MM.1S (cell line): Measurements from ENCODE around the gene GASK1A.

Experiments
- DNase-seq: peaks from one replicate; pipeline ENCODE4 v3.0.0-alpha.2; 2015
- H2AFZ ChIP-seq: fragments of 300-600 bp; sonication (generic); 2 replicates; pipeline ENCODE4 v1.6.0; 2016; ENCODE audit warnings: antibody characterized with exemption, low read length
- H3F3A ChIP-seq: fragments of 300-600 bp; sonication (generic); 2 replicates; pipeline ENCODE4 v1.6.1; 2016; ENCODE audit warnings: mild to moderate bottlenecking, antibody characterized with exemption, low read length, moderate library complexity, mixed read lengths; ENCODE audit not compliant: insufficient read depth
- H3K27ac ChIP-seq: fragments of 300-600 bp; sonication (generic); 2 replicates; pipeline ENCODE4 v1.5.1; 2016; ENCODE audit warnings: mild to moderate bottlenecking, low read length
- H3K27me3 ChIP-seq: fragments of 300-600 bp; sonication (generic); replicated peaks from 2 replicates; pipeline ENCODE4 v1.6.0; 2016; ENCODE audit warnings: low read length; ENCODE audit not compliant: insufficient read depth
- H3K36me3 ChIP-seq: fragments of 300-600 bp; sonication (generic); replicated peaks from 2 replicates; pipeline ENCODE4 v1.6.1; 2016; ENCODE audit warnings: mild to moderate bottlenecking, low read length, mixed read lengths; ENCODE audit not compliant: insufficient read depth
- H3K4me1 ChIP-seq: fragments of 300-600 bp; sonication (generic); 2 replicates; pipeline ENCODE4 v1.6.1; 2016; ENCODE audit warnings: low read length, mixed read lengths
- H3K4me2 ChIP-seq: fragments of 300-600 bp; sonication (generic); 2 replicates; pipeline ENCODE4 v1.6.0; 2016; ENCODE audit warnings: low read depth, low read length
- H3K4me3 ChIP-seq: fragments of 300-600 bp; sonication (generic); 2 replicates; pipeline ENCODE4 v1.5.1; 2016; ENCODE audit warnings: low read length, mixed read lengths
- H3K79me2 ChIP-seq: fragments of 300-600 bp; sonication (generic); 2 replicates; pipeline ENCODE4 v1.6.1; 2016; ENCODE audit warnings: mixed run types, low read length, mixed read lengths
- H3K9ac ChIP-seq: fragments of 300-600 bp; sonication (generic); 2 replicates; pipeline ENCODE4 v1.6.1; 2016; ENCODE audit warnings: low read length, mixed read lengths
- H3K9me2 ChIP-seq: fragments of 300-600 bp; sonication (generic); replicated peaks from 2 replicates; pipeline ENCODE4 v1.6.1; 2016; ENCODE audit warnings: mild to moderate bottlenecking, low read length, mixed read lengths; ENCODE audit not compliant: insufficient read depth
- H3K9me3 ChIP-seq: fragments of 300-600 bp; sonication (generic); replicated peaks from 2 replicates; pipeline ENCODE4 v1.6.1; 2016; ENCODE audit warnings: mild to moderate bottlenecking, low read length, mixed read lengths; ENCODE audit not compliant: insufficient read depth
- H4K20me1 ChIP-seq: fragments of 300-600 bp; sonication (generic); 2 replicates; pipeline ENCODE4 v1.6.1; 2016; ENCODE audit warnings: mild to moderate bottlenecking, low read length, moderate library complexity, mixed read lengths; ENCODE audit not compliant: insufficient read depth
- CTCF ChIP-seq: fragments of 300-600 bp; sonication (generic); IDR thresholded peaks from 2 replicates; pipeline ENCODE4 v1.5.1; 2016; ENCODE audit warnings: antibody characterized with exemption, low read length, mixed read lengths
- EZH2 ChIP-seq: fragments of 300-600 bp; sonication (generic); optimal IDR thresholded peaks from 2 replicates; pipeline ENCODE3; 2017; ENCODE audit warnings: low read depth, mild to moderate bottlenecking, antibody characterized with exemption, low read length, mixed read lengths
- EZH2phosphoT487 ChIP-seq: fragments of 300-600 bp; sonication (generic); IDR thresholded peaks from 2 replicates; pipeline ENCODE4 v1.6.1; 2018; ENCODE audit warnings: antibody characterized with exemption, low read length

Gene GASK1A

GRCh38 chr3:43021186-43021585 is 42.1 kb downstream of the GASK1A start:
- H3K4me2 ChIP-seq = no peak overlapping the region
- H3K79me2 ChIP-seq = no peaks in the 10 kb centered on the region
- H4K20me1 ChIP-seq = no peaks in the 10 kb centered on the region
- H3K36me3 ChIP-seq = no peaks in the 10 kb centered on the region
- H3K27ac ChIP-seq = no peak overlapping the region
- no peaks in the 10 kb centered on the region for H3K9me2 ChIP-seq
- no peaks in the 10 kb centered on the region for H3K4me1 ChIP-seq
- H3K9ac ChIP-seq = no peak overlapping the region
- no peaks in the 10 kb centered on the region for H3K27me3 ChIP-seq
- no peaks in the 10 kb centered on the region for H3K9me3 ChIP-seq
- DNase-seq = no peak
- H2AFZ ChIP-seq = no peak overlapping the region
- no peaks in the 10 kb centered on the region for H3F3A ChIP-seq
- no peak for TF ChIP-seq CTCF
- no peak for TF ChIP-seq EZH2
- TF ChIP-seq EZH2phosphoT487 = no peak
- H3K4me3 ChIP-seq = no peak overlapping the region

GRCh38 chr3:43022121-43022520 is 43.0 kb downstream of the GASK1A start:
- no peak overlapping the region for H3K27ac ChIP-seq
- no peaks in the 10 kb centered on the region for H4K20me1 ChIP-seq
- H3K4me2 ChIP-seq = no peak overlapping the region
- H3K27me3 ChIP-seq = no peaks in the 10 kb centered on the region
- TF ChIP-seq EZH2 (no peak), CTCF (no peak), EZH2phosphoT487 (no peak)
- no peaks in the 10 kb centered on the region for H3K4me1 ChIP-seq
- no peak overlapping the region for H2AFZ ChIP-seq
- H3K36me3 ChIP-seq = no peaks in the 10 kb centered on the region
- no peaks in the 10 kb centered on the region for H3K9me3 ChIP-seq
- H3K4me3 ChIP-seq = no peak overlapping the region
- no peak for DNase-seq
- no peaks in the 10 kb centered on the region for H3F3A ChIP-seq
- H3K9ac ChIP-seq = no peak overlapping the region
- no peaks in the 10 kb centered on the region for H3K9me2 ChIP-seq
- no peaks in the 10 kb centered on the region for H3K79me2 ChIP-seq

GRCh38 chr3:43023066-43023465 is 44.0 kb downstream of the GASK1A start:
- TF ChIP-seq CTCF (no peak), EZH2 (no peak), EZH2phosphoT487 (no peak)
- H3K4me2 ChIP-seq = no peak overlapping the region
- no peak overlapping the region for H3K27ac ChIP-seq
- H3K79me2 ChIP-seq = no peaks in the 10 kb centered on the region
- no peaks in the 10 kb centered on the region for H3K4me1 ChIP-seq
- no peak overlapping the region for H3K4me3 ChIP-seq
- H3K36me3 ChIP-seq = no peaks in the 10 kb centered on the region
- H2AFZ ChIP-seq = no peak overlapping the region
- no peaks in the 10 kb centered on the region for H3F3A ChIP-seq
- H3K9ac ChIP-seq = no peak overlapping the region
- DNase-seq = peak; percentile 3
- H3K27me3 ChIP-seq = no peaks in the 10 kb centered on the region
- H4K20me1 ChIP-seq = no peaks in the 10 kb centered on the region
- H3K9me3 ChIP-seq = no peaks in the 10 kb centered on the region
- no peaks in the 10 kb centered on the region for H3K9me2 ChIP-seq
